Endothelial cell of umbilical vein (primary cell): ENCODE data around the gene MAST4.

Source experiments
- EZH2 ChIP-seq: IDR thresholded peaks from 2 replicates; pipeline ENCODE4 v1.6.1; 2012; ENCODE audit warnings: borderline replicate concordance, low read depth, mild to moderate bottlenecking, moderate library complexity, low read length, inconsistent platforms; ENCODE audit not compliant: severe bottlenecking
- JUN ChIP-seq: IDR thresholded peaks from 2 replicates; pipeline ENCODE4 v1.6.1; 2011; ENCODE audit warnings: borderline replicate concordance, low read depth; ENCODE audit not compliant: insufficient read length, insufficient read depth
- POLR2A ChIP-seq: IDR thresholded peaks from 2 replicates; pipeline ENCODE4 v1.6.1; 2012; ENCODE audit warnings: low read depth, mild to moderate bottlenecking, control low read depth, low read length
- POLR2AphosphoS5 ChIP-seq: IDR thresholded peaks from 2 replicates; pipeline ENCODE4 v1.6.1; 2012; ENCODE audit warnings: low read depth, mild to moderate bottlenecking, control low read depth, low read length, moderate library complexity; ENCODE audit not compliant: insufficient read depth
- TF ChIP-seq, protein P1 (sequence below), 2 donors: IDR thresholded peaks; 1 replicate in 1 of 2; 2 replicates in 1 of 2; pipeline ENCODE4 v1.5.1; 2011; ENCODE audit warnings: low read length in 2 of 2, mild to moderate bottlenecking in 2 of 2, moderate library complexity in 2 of 2, control low read depth in 1 of 2, inconsistent platforms in 1 of 2, low read depth in 1 of 2; ENCODE audit not compliant: insufficient read depth in 1 of 2; ENCODE audit errors: extremely low read depth in 1 of 2
- TF ChIP-seq, protein P2 (sequence below): IDR thresholded peaks from 2 replicates; pipeline ENCODE4 v1.6.1; 2011; ENCODE audit not compliant: insufficient read depth, insufficient read length

DNA sequence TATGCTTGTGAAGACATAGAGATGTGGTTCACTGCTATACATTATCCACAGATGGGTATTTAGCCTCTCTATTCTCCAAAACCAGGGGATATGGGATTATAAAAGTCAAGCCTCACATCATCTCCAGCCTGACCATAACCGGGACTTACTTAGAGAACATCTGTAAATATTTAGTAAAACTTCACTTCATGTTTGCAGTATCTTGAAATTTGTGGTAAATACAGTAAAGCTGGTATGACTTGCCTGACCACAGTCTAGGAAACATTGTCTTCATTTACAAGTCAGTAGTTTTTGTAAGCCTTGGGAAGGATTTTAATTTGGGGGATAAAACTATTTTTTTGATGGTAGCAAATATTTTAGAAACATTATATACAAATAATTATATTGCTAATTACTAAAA, 64.2 kb downstream of the MAST4 start:
- TF ChIP-seq POLR2A (no peak), POLR2AphosphoS5 (no peak), EZH2 (no peak), JUN (no peak)
- TF ChIP-seq, protein P1, sequence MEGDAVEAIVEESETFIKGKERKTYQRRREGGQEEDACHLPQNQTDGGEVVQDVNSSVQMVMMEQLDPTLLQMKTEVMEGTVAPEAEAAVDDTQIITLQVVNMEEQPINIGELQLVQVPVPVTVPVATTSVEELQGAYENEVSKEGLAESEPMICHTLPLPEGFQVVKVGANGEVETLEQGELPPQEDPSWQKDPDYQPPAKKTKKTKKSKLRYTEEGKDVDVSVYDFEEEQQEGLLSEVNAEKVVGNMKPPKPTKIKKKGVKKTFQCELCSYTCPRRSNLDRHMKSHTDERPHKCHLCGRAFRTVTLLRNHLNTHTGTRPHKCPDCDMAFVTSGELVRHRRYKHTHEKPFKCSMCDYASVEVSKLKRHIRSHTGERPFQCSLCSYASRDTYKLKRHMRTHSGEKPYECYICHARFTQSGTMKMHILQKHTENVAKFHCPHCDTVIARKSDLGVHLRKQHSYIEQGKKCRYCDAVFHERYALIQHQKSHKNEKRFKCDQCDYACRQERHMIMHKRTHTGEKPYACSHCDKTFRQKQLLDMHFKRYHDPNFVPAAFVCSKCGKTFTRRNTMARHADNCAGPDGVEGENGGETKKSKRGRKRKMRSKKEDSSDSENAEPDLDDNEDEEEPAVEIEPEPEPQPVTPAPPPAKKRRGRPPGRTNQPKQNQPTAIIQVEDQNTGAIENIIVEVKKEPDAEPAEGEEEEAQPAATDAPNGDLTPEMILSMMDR (IDR thresholded peaks at IDR 0.05; ENCODE audit: extremely low read depth in 1 of 2, insufficient read depth in 1 of 2, low read depth in 1 of 2, low read length in 2 of 2): no peak
- TF ChIP-seq, protein P2, sequence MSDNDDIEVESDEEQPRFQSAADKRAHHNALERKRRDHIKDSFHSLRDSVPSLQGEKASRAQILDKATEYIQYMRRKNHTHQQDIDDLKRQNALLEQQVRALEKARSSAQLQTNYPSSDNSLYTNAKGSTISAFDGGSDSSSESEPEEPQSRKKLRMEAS: no peak
